ENCODE results near the gene DCAKD.

The DCAKD gene

DNA sequence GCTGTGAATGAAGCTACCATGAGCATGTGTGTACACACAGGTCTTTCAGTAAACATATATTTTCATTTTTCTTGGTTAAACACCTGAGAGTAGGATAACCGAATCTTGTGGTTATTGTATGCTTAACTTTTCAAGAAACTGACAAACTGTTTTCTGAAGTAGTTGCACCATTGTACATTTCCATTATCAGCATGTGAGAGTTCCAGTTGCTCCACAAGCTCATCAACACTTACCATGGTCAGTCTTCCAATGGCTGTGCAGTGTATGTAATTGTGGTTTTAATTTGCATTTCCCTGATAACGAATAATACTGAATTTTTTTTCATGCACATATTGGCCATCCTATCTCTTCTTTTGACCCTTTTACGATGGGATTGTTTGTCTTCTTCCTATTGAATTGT is 52.0 kb downstream of the DCAKD start:
- no peak for DNase-seq (ENCODE audit: low read depth)

GRCh38 chr17:44998646-44999045 is 52.8 kb downstream of the DCAKD start:
- no peak for DNase-seq (ENCODE audit: low read depth)

- no peak for DNase-seq (ENCODE audit: low read depth)
These were observed 53.5 kb downstream of the DCAKD start for GRCh38 chr17:44997733-44998520.

DNA sequence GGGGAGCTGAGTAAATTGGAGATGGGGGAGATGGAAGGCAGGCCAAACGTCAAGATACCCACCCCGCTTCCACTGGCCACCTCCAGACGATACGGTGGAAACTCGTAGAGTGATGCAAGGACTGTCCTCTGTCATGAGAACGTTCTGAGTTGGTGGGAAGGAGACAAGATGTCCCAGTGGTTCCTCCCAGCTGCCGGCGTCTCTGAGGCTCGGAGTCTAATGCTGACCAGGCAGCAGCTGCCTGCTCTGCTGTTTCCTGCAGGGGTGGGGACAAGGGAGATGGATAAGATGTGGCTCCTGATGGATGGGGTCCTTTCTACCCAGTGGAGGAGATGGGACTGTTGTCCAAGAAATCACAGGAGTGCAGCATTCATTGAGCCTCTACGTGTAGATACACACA is 55.1 kb downstream of the DCAKD start:
- no peak for DNase-seq (ENCODE audit: low read depth)

GRCh38 chr17:44995436-44996001 is 55.9 kb downstream of the DCAKD start:
- no peak for DNase-seq (ENCODE audit: low read depth)

DNA sequence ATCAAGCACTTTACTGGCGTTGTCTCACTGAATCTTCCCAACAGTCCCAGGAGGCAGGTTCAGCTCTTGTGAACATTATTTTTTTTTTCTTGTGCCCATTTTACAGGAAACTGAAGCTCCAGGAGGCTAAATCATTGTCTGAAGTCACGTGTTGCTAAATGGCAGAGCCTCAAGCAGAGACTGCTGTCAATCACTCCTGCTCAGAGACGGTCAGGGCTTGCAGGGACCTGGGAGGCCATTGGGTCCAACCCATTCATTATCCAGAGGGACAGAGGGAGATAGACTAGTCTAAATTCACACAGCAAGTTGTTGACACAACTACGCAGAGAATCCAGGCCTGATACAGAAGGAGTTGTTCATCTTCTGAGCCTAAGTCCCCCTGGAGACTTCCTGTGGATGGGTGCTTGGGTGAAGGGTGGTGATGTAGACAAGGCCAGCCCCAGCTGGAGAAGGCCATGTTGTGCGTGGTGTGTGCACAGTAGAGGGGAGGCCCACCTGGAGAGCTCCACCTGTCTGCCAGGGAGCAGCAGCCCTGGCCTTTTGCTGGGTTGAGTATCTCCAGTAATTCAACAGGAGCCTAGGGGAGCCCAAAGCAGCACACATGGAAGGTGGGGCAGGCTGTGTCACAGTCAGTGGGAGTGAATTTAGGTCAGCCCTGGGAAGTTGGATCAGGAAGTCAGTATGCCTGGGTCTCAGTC is 59.0 kb downstream of the DCAKD start:
- no peak for DNase-seq (ENCODE audit: low read depth)

GRCh38 chr17:44990994-44991393 is 60.4 kb downstream of the DCAKD start:
- no peak for DNase-seq (ENCODE audit: low read depth)

DNA sequence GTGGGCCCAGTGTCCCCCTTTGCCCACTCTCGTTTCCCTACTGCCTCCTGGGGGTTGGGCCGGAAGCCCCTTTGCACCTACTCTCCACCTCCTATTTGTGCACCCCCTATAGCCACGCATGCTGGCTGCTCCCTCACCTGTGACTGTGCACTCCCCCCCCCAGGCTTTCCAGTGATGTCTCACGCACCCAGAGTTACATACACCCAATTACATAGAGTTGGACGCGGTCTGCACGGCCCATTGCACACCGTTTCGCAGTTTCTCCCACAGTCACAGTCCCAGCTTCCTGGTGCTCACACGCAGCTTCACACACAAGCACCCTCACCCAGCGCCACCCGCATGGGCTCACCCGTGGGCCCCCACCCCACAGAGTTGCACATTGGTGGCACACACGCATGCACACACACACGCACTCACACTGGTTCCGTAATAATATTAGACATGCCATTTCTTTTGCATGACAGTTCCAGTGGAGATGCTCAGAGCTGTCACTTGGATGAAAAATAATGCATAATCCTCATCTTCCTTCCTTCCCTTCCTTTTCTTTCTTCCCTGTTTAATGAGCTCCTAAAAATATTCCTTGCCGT is 61.8 kb downstream of the DCAKD start:
- no peak for DNase-seq (ENCODE audit: low read depth)

DNA sequence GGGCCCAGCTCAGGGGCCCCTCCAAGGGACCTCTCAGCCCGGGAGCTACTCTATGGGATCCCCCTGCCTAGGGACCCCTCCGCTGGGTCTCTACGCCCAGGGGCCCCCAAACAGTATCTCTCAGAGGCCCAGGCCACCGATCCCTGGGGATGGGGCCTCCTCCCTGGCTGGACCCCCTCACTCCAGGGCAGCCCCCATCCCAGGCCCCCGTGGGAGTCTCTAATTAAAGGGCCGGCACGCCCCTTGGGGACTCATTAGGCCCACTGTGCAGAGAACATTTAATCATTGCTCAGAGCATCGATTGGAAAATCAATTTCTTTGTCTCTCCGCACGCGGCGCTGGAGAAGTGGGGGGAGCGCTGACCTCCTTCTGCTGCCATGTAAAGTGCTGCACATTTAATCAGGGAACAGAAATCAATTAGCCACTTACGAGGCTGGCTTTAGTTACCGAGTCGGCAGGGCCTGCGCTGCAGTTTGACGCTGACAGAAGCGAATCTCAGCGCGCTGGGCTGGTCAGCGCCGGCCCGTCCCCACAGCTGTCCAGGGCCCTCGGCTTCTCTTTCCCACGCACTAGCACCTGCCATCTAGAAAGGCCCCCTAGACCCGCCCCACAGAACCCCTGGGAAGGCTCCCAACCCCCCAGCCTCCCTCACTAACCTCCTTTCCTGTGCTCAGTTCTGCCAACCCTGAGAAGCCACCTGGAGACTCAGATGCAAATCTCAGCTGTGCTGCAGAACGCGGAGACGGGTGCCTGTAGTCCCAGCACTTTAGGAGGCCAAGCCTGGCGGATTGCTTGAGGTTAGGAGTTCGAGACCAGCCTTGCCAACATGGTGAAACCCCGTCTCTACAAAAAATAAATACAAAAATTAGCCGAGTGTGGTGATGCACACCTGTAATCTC is 63.1 kb downstream of the DCAKD start:
- DNase-seq (ENCODE audit: low read depth) = no peak

DNA sequence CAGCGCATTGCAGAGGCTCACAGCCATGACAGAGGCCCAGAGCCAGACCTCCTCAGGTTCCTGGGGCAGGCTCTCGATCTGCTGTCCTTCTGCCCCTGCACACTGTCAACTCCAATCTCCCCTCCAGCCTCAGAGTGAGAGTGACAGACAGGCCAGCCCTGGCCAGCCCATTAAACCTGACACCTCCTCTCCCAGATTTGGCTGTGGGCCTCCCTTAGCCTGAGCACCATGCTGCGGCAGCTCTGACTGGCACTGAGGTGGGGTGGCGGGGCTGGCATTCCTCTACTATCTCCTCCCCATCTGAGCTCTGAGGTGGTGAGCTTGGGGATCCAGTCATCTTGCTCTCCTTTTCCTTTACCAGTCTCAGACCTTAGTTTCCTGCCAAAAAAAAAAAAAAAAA is 67.9 kb downstream of the DCAKD start:
- no peak for DNase-seq (ENCODE audit: low read depth)

GRCh38 chr17:44982113-44982702 is 69.2 kb downstream of the DCAKD start:
- DNase-seq (ENCODE audit: low read depth) = no peak

DNA sequence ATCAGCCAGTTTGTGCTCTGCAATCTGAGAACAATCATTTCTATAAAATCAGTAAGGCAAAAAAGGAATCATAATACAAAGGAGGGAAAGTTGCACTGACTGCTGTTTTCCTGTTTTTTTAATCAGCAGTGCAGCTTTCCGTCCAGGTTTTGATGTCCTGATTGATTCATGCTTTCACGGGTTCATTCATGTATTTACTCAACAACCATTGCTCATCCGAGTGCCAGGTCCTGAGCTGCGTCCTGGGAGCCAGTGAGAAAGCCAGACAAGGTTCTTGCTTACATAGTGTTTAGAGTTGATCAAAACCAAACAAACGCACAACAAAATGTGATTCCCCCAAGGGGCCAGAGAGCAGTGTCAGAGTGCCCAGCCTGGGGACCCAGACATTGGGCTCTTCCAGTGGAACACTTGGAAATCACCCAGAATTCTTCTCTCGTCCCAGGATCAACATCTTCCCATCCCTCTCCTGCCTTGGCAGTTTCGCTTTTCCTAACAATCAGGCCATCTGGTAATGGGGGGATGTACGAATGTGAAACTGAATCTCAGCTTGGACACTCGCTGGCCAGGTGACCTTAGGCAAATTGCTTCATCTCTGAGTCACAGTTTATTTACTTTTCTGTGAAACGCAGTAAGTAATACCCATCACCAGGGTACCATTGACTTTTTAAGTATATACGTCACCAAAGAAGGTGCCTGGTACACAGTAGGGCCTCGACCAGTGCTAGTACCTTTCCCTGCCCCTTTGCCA is 70.0 kb downstream of the DCAKD start:
- DNase-seq (ENCODE audit: low read depth) = no peak

GRCh38 chr17:44979426-44979995 is 71.9 kb downstream of the DCAKD start:
- DNase-seq (ENCODE audit: low read depth) = no peak

- DNase-seq (ENCODE audit: low read depth) = no peak
These were observed 72.6 kb downstream of the DCAKD start for GRCh38 chr17:44978807-44979206.

- DNase-seq (ENCODE audit: low read depth) = no peak
These were observed 73.5 kb downstream of the DCAKD start for GRCh38 chr17:44977814-44978550.

- no peak for DNase-seq (ENCODE audit: low read depth)
These were observed 74.4 kb downstream of the DCAKD start for GRCh38 chr17:44977065-44977464.

DNA sequence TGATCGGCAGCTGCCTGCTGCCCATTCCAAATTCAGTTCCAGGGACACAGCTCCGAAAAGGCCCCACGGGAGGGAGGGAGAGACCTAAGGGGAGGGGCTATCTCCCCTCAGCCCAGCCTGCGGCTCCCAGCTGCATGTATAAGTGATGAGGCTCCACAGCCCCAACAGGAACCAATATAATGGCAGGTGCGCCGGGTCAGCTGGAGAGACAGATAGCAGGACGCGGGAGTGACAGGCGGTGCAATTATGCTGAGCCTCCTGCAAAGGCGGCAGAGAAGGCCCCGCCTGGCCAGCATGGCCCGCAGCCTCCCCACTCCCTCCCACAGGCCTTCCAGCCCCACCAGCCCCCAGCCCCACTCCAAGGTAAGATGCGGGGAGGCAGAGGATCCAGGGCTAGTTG is 75.2 kb downstream of the DCAKD start:
- DNase-seq (ENCODE audit: low read depth) = no peak
